GM23338 (cell line): ENCODE measurements around the gene IPO13. TPM values are rescaled to one million over a fixed set of nuclear protein-coding genes. Genes with fewer than 3 reads are reported as not detected.

Experiments
- ATAC-seq: fragments of 200-7000 bp; cut with Tn5 transposase; 3 replicates; pipeline ENCODE4 v1.9.1; 2020
- DNase-seq: peaks from one replicate; pipeline ENCODE4 v3.0.0-alpha.2; 2015; ENCODE audit warnings: low spot score
- H2AFZ ChIP-seq: fragments of 200-600 bp; sonication (generic); 2 replicates; pipeline ENCODE4 v1.8.0; 2016; ENCODE audit warnings: antibody characterized with exemption, mild to moderate bottlenecking, moderate library complexity
- H3F3A ChIP-seq: fragments of 200-600 bp; sonication (generic); replicated peaks from 2 replicates; pipeline ENCODE4 v1.8.0; 2017; ENCODE audit warnings: antibody characterized with exemption, mixed run types, low read depth
- H3K27ac ChIP-seq: fragments of 200-600 bp; sonication (generic); 2 replicates; pipeline ENCODE4 v1.6.1; 2016; ENCODE audit warnings: low read depth
- H3K27me3 ChIP-seq: fragments of 200-600 bp; sonication (generic); 2 replicates; pipeline ENCODE4 v1.8.0; 2016; ENCODE audit warnings: mild to moderate bottlenecking, mixed run types, moderate library complexity; ENCODE audit not compliant: insufficient read depth
- H3K36me3 ChIP-seq: fragments of 200-600 bp; sonication (generic); 2 replicates; pipeline ENCODE4 v1.8.0; 2016; ENCODE audit warnings: mild to moderate bottlenecking; ENCODE audit not compliant: insufficient read depth
- H3K4me1 ChIP-seq: fragments of 200-600 bp; sonication (generic); 2 replicates; pipeline ENCODE4 v1.8.0; 2016; ENCODE audit warnings: mild to moderate bottlenecking, moderate library complexity; ENCODE audit not compliant: insufficient read depth
- H3K4me2 ChIP-seq: fragments of 200-600 bp; sonication (generic); 2 replicates; pipeline ENCODE4 v1.7.1; 2017; ENCODE audit warnings: mixed run types
- H3K4me3 ChIP-seq: fragments of 200-600 bp; sonication (generic); 2 replicates; pipeline ENCODE4 v1.6.1; 2016; ENCODE audit warnings: mixed run types
- H3K79me2 ChIP-seq: fragments of 200-600 bp; sonication (generic); replicated peaks from 2 replicates; pipeline ENCODE4 v1.8.0; 2017; ENCODE audit warnings: mild to moderate bottlenecking; ENCODE audit not compliant: insufficient read depth
- H3K9me2 ChIP-seq: fragments of 200-600 bp; sonication (generic); 2 replicates; pipeline ENCODE4 v1.8.0; 2017; ENCODE audit not compliant: insufficient read depth
- H4K20me1 ChIP-seq: fragments of 200-600 bp; sonication (generic); replicated peaks from 2 replicates; pipeline ENCODE4 v1.8.0; 2017; ENCODE audit warnings: mild to moderate bottlenecking; ENCODE audit not compliant: insufficient read depth
- H3K27ac Mint-ChIP-seq: 2 replicates; pipeline ENCODE4 v1.8.0; 2020; ENCODE audit warnings: inconsistent platforms, mild to moderate bottlenecking, moderate library complexity, mixed read lengths
- H3K27me3 Mint-ChIP-seq: 3 replicates; pipeline ENCODE4 v1.8.0; 2022; ENCODE audit warnings: low read depth, mild to moderate bottlenecking, moderate library complexity, mixed read lengths, inconsistent platforms; ENCODE audit not compliant: insufficient read depth, poor library complexity
- H3K36me3 Mint-ChIP-seq: 3 replicates; pipeline ENCODE4 v1.8.0; 2021; ENCODE audit warnings: low read depth, mild to moderate bottlenecking, inconsistent platforms, moderate library complexity, mixed read lengths
- H3K4me1 Mint-ChIP-seq: 3 replicates; pipeline ENCODE4 v1.8.0; 2020; ENCODE audit warnings: mild to moderate bottlenecking, inconsistent platforms, mixed read lengths
- H3K4me3 Mint-ChIP-seq: 3 replicates; pipeline ENCODE4 v1.8.0; 2021; ENCODE audit warnings: moderate library complexity, mild to moderate bottlenecking, inconsistent platforms, mixed read lengths
- H3K9me3 Mint-ChIP-seq: 3 replicates; pipeline ENCODE4 v1.8.0; 2020; ENCODE audit warnings: moderate library complexity, mild to moderate bottlenecking, inconsistent platforms, mixed read lengths
- CREB1 ChIP-seq: fragments of 250-450 bp; sonication (Bioruptor Pico); IDR thresholded peaks from 2 replicates; pipeline ENCODE4 v1.5.0; 2020; ENCODE audit warnings: low read depth, mild to moderate bottlenecking, moderate library complexity
- CTCF ChIP-seq, 2 experiments: fragments of 200-600 bp in 1 of 2; sonication (generic) in 1 of 2; conservative IDR thresholded peaks; 2 replicates each; pipeline versions ENCODE4 v1.5.1 to v1.6.1; 2016 to 2017; ENCODE audit warnings: antibody characterized with exemption in 2 of 2, low read depth in 2 of 2, mild to moderate bottlenecking in 2 of 2, moderate library complexity in 1 of 2
- ETS1 ChIP-seq: IDR thresholded peaks from 2 replicates; pipeline ENCODE4 v1.6.1; 2016; ENCODE audit warnings: antibody characterized with exemption
- EZH2 ChIP-seq: fragments of 200-600 bp; sonication (generic); IDR thresholded peaks from one replicate; pipeline ENCODE4 v1.8.0; 2017; ENCODE audit warnings: antibody characterized with exemption, mild to moderate bottlenecking, low read depth; ENCODE audit not compliant: unreplicated experiment
- EZH2phosphoT487 ChIP-seq: fragments of 200-600 bp; sonication (generic); IDR thresholded peaks from one replicate; pipeline ENCODE4 v1.8.1; 2018; ENCODE audit warnings: antibody characterized with exemption; ENCODE audit not compliant: unreplicated experiment
- JUNB ChIP-seq: IDR thresholded peaks from one replicate; pipeline ENCODE4 v1.6.1; 2016; ENCODE audit warnings: antibody characterized with exemption; ENCODE audit not compliant: unreplicated experiment
- POLR2AphosphoS5 ChIP-seq: IDR thresholded peaks from 2 replicates; pipeline ENCODE4 v1.6.1; 2016; ENCODE audit warnings: antibody characterized with exemption, low read depth
- STAT1 ChIP-seq: IDR thresholded peaks from one replicate; pipeline ENCODE4 v1.6.1; 2016; ENCODE audit warnings: antibody characterized with exemption; ENCODE audit not compliant: unreplicated experiment
- ZNF114 ChIP-seq: fragments of 250-450 bp; sonication (Bioruptor Pico); IDR thresholded peaks from 2 replicates; pipeline ENCODE4 v1.5.0; 2020; ENCODE audit warnings: mild to moderate bottlenecking, moderate library complexity
- ZNF331 ChIP-seq: fragments of 250-450 bp; sonication (Bioruptor Pico); IDR thresholded peaks from 2 replicates; pipeline ENCODE4 v1.5.0; 2020; ENCODE audit warnings: low read depth, mild to moderate bottlenecking, moderate library complexity
- polyA plus RNA-seq: library from polyadenylated mRNA; unstranded; fragments of >200 nt; fragmentation: Nextera tagmentation; extraction: Ambion mirVana; gene quantifications from 2 replicates; pipeline ENCODE4 v1.2.1, GENCODE V29; 2016
- total RNA-seq: library from RNA; depleted of rRNA; stranded (reverse); fragments of >200 nt; shearing (Covaris generic); gene quantifications from 2 replicates; pipeline ENCODE4 v1.2.3, GENCODE V29; 2014
- TF ChIP-seq, protein P1 (sequence below): IDR thresholded peaks from one replicate; pipeline ENCODE4 v1.6.1; 2018; ENCODE audit warnings: antibody characterized with exemption; ENCODE audit not compliant: unreplicated experiment
- TF ChIP-seq, protein P2 (sequence below): fragments of 250-450 bp; sonication (Bioruptor Pico); IDR thresholded peaks from 2 replicates; pipeline ENCODE4 v1.5.0; 2020; ENCODE audit warnings: mild to moderate bottlenecking, moderate library complexity

IPO13 gene
- total and polyA plus RNA-seq, 2 experiments from 2014 or later, result 10.4 to 22.8 TPM

DNA sequence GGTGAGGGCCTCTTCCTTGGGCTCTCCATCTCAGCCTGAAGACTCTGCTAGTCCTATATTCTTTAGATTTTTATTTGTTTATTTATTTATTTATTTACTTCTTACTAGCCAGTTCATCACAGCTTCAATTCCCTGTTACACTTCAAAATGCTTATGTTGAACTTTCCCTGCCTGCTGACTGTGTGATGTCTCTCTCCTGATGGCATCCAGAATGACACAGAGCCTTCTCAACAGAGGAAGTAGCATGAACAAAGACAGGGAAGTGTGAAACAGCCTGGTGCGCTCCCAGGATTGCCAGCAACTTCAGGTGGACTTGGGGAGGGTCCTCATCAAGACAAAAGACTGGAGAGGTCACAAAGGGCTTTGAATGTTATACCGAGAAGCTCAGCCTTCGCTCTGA lies 4.3 kb upstream of the IPO13 start:
- H3K4me1 Mint-ChIP-seq, result peaks cover 45% of the 10 kb centered on the region
- ATAC-seq (no peak), DNase-seq (no peak)
- Histone ChIP-seq H3K4me1 (peaks cover 19% of the 10 kb centered on the region), H3K9me2 (no peaks in the 10 kb centered on the region), H3F3A (peaks cover 21% of the 10 kb centered on the region), H3K27ac (no peak overlapping the region), H3K79me2 (0 out of 2 replicates have a peak, but pooled peaks cover 3% of the 10 kb centered on the region), H2AFZ (no peak overlapping the region), H3K4me3 (no peak overlapping the region), H4K20me1 (peaks cover 11% of the 10 kb centered on the region), H3K36me3 (no peaks in the 10 kb centered on the region), H3K4me2 (no peak overlapping the region), H3K27me3 (no peaks in the 10 kb centered on the region)
- H3K27ac Mint-ChIP-seq, result no peak overlapping the region
- H3K4me3 Mint-ChIP-seq, result no peak overlapping the region
- peaks cover 4% of the 10 kb centered on the region; the same call in 1 of the 3 replicates for H3K36me3 Mint-ChIP-seq
- no peaks in the 10 kb centered on the region for H3K9me3 Mint-ChIP-seq
- peaks cover 11% of the 10 kb centered on the region for H3K27me3 Mint-ChIP-seq
- TF ChIP-seq STAT1, result no peak
- TF ChIP-seq, protein P1, sequence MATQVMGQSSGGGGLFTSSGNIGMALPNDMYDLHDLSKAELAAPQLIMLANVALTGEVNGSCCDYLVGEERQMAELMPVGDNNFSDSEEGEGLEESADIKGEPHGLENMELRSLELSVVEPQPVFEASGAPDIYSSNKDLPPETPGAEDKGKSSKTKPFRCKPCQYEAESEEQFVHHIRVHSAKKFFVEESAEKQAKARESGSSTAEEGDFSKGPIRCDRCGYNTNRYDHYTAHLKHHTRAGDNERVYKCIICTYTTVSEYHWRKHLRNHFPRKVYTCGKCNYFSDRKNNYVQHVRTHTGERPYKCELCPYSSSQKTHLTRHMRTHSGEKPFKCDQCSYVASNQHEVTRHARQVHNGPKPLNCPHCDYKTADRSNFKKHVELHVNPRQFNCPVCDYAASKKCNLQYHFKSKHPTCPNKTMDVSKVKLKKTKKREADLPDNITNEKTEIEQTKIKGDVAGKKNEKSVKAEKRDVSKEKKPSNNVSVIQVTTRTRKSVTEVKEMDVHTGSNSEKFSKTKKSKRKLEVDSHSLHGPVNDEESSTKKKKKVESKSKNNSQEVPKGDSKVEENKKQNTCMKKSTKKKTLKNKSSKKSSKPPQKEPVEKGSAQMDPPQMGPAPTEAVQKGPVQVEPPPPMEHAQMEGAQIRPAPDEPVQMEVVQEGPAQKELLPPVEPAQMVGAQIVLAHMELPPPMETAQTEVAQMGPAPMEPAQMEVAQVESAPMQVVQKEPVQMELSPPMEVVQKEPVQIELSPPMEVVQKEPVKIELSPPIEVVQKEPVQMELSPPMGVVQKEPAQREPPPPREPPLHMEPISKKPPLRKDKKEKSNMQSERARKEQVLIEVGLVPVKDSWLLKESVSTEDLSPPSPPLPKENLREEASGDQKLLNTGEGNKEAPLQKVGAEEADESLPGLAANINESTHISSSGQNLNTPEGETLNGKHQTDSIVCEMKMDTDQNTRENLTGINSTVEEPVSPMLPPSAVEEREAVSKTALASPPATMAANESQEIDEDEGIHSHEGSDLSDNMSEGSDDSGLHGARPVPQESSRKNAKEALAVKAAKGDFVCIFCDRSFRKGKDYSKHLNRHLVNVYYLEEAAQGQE, result no peak
- no peak for TF ChIP-seq ZNF331 (CRISPR knock-in tag)
- TF ChIP-seq EZH2, result no peak
- TF ChIP-seq CREB1 (CRISPR knock-in tag), result no peak
- no peak for TF ChIP-seq POLR2AphosphoS5
- TF ChIP-seq JUNB, result no peak
- TF ChIP-seq, protein P2, sequence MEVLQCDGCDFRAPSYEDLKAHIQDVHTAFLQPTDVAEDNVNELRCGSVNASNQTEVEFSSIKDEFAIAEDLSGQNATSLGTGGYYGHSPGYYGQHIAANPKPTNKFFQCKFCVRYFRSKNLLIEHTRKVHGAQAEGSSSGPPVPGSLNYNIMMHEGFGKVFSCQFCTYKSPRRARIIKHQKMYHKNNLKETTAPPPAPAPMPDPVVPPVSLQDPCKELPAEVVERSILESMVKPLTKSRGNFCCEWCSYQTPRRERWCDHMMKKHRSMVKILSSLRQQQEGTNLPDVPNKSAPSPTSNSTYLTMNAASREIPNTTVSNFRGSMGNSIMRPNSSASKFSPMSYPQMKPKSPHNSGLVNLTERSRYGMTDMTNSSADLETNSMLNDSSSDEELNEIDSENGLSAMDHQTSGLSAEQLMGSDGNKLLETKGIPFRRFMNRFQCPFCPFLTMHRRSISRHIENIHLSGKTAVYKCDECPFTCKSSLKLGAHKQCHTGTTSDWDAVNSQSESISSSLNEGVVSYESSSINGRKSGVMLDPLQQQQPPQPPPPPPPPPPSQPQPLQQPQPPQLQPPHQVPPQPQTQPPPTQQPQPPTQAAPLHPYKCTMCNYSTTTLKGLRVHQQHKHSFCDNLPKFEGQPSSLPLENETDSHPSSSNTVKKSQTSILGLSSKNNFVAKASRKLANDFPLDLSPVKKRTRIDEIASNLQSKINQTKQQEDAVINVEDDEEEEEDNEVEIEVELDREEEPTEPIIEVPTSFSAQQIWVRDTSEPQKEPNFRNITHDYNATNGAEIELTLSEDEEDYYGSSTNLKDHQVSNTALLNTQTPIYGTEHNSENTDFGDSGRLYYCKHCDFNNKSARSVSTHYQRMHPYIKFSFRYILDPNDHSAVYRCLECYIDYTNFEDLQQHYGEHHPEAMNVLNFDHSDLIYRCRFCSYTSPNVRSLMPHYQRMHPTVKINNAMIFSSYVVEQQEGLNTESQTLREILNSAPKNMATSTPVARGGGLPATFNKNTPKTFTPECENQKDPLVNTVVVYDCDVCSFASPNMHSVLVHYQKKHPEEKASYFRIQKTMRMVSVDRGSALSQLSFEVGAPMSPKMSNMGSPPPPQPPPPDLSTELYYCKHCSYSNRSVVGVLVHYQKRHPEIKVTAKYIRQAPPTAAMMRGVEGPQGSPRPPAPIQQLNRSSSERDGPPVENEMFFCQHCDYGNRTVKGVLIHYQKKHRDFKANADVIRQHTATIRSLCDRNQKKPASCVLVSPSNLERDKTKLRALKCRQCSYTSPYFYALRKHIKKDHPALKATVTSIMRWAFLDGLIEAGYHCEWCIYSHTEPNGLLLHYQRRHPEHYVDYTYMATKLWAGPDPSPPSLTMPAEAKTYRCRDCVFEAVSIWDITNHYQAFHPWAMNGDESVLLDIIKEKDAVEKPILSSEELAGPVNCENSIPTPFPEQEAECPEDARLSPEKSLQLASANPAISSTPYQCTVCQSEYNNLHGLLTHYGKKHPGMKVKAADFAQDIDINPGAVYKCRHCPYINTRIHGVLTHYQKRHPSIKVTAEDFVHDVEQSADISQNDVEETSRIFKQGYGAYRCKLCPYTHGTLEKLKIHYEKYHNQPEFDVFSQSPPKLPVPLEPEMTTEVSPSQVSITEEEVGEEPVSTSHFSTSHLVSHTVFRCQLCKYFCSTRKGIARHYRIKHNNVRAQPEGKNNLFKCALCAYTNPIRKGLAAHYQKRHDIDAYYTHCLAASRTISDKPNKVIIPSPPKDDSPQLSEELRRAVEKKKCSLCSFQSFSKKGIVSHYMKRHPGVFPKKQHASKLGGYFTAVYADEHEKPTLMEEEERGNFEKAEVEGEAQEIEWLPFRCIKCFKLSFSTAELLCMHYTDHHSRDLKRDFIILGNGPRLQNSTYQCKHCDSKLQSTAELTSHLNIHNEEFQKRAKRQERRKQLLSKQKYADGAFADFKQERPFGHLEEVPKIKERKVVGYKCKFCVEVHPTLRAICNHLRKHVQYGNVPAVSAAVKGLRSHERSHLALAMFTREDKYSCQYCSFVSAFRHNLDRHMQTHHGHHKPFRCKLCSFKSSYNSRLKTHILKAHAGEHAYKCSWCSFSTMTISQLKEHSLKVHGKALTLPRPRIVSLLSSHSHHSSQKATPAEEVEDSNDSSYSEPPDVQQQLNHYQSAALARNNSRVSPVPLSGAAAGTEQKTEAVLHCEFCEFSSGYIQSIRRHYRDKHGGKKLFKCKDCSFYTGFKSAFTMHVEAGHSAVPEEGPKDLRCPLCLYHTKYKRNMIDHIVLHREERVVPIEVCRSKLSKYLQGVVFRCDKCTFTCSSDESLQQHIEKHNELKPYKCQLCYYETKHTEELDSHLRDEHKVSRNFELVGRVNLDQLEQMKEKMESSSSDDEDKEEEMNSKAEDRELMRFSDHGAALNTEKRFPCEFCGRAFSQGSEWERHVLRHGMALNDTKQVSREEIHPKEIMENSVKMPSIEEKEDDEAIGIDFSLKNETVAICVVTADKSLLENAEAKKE (CRISPR knock-in tag), result no peak
- TF ChIP-seq ZNF114 (CRISPR knock-in tag), result no peak
- TF ChIP-seq EZH2phosphoT487, result no peak
- TF ChIP-seq ETS1, result no peak
- no peak for TF ChIP-seq CTCF (conservative IDR thresholded peaks at IDR 0.05; ENCODE audit: low read depth in 2 of 2)
